Keratinocyte (primary cell): Measurements from ENCODE around the gene ARRB1.

Experiments used
- CTCF ChIP-seq, 3 experiments: IDR thresholded peaks in 1 of 3; conservative IDR thresholded peaks in 1 of 3; optimal IDR thresholded peaks in 1 of 3; 2 replicates in 2 of 3; 3 replicates in 1 of 3; pipeline versions ENCODE3 to v1.5.1; 2011; ENCODE audit warnings: low read length in 3 of 3, mild to moderate bottlenecking in 3 of 3, moderate library complexity in 2 of 3, control low read depth in 1 of 3, inconsistent platforms in 1 of 3; ENCODE audit not compliant: insufficient read depth in 2 of 3; ENCODE audit errors: extremely low read depth in 1 of 3
- EZH2 ChIP-seq: IDR thresholded peaks from one replicate; pipeline ENCODE4 v1.6.1; 2012; ENCODE audit warnings: inconsistent platforms, mild to moderate bottlenecking, low read length, moderate library complexity

GRCh38 chr11:75376175-75376574 is 24.7 kb upstream of the ARRB1 start:
- TF ChIP-seq CTCF (optimal IDR thresholded peaks at IDR 0.05 in 1 of 3, IDR thresholded peaks at IDR 0.05 in 1 of 3, conservative IDR thresholded peaks at IDR 0.05 in 1 of 3; ENCODE audit: extremely low read depth in 1 of 3, insufficient read depth in 2 of 3, low read length in 3 of 3) (no peak), EZH2 (no peak)
